SK-N-SH (cell line): ENCODE results near the gene SPOCK1. TPM values are rescaled to one million over a fixed set of nuclear protein-coding genes. Genes with fewer than 3 reads are reported as not detected.

Source experiments
- CTCF ChIA-PET: fragments of 300-600, 350-600 bp; formaldehyde crosslinking; extraction: SDS; loops from one replicate; lab custom pipeline; 2021; lab: Yijun Ruan, JAX
- POLR2A ChIA-PET: fragments of 350-600 bp; sonication (Branson Sonifier 250); formaldehyde crosslinking; extraction: SDS; loops from one replicate; lab custom pipeline; 2020; ENCODE audit warnings: antibody characterized with exemption, inconsistent platforms; lab: Yijun Ruan, JAX
- DNase-seq: peaks from one replicate; pipeline ENCODE4 v3.0.0; 2012
- H2AFZ ChIP-seq: fragments of 200-600 bp; sonication (generic); 2 replicates; pipeline ENCODE4 v1.8.1; 2016; ENCODE audit warnings: antibody characterized with exemption, mild to moderate bottlenecking, low read depth
- H3F3A ChIP-seq: fragments of 200-600 bp; sonication (generic); replicated peaks from 2 replicates; pipeline ENCODE3; 2016; ENCODE audit warnings: antibody characterized with exemption, mild to moderate bottlenecking; ENCODE audit not compliant: insufficient read depth
- H3K27ac ChIP-seq, 2 experiments: fragments of 200-500 bp in 1 of 2; fragments of 200-600 bp in 1 of 2; sonication (Bioruptor generic) in 1 of 2; sonication (generic), shearing (Covaris generic) in 1 of 2; 2 replicates each; pipeline versions ENCODE4 v1.5.1 to v1.6.1; 2014 to 2016; ENCODE audit warnings: low read depth in 2 of 2, inconsistent platforms in 1 of 2, low read length in 1 of 2, mild to moderate bottlenecking in 1 of 2, mixed read lengths in 1 of 2
- H3K27me3 ChIP-seq: fragments of 200-600 bp; sonication (generic), shearing (Covaris generic); 2 replicates; pipeline ENCODE4 v1.6.1; 2016; ENCODE audit warnings: mixed run types; ENCODE audit not compliant: insufficient read depth
- H3K36me3 ChIP-seq, 2 experiments: fragments of 200-500 bp in 1 of 2; fragments of 200-600 bp in 1 of 2; sonication (Bioruptor generic) in 1 of 2; sonication (generic) in 1 of 2; replicated peaks in 1 of 2; 2 replicates each; pipeline versions ENCODE3 to v1.5.1; 2014 to 2016; ENCODE audit warnings: low read length in 1 of 2, mild to moderate bottlenecking in 1 of 2; ENCODE audit not compliant: insufficient read depth in 2 of 2, control insufficient read depth in 1 of 2
- H3K4me1 ChIP-seq, 2 experiments: fragments of 200-500 bp in 1 of 2; fragments of 200-600 bp in 1 of 2; sonication (Bioruptor generic) in 1 of 2; sonication (generic), shearing (Covaris generic) in 1 of 2; 2 replicates each; pipeline versions ENCODE4 v1.5.1 to v1.6.1; 2014 to 2016; ENCODE audit warnings: low read depth in 1 of 2, low read length in 1 of 2, mixed run types in 1 of 2; ENCODE audit not compliant: insufficient read depth in 2 of 2, control insufficient read depth in 1 of 2
- H3K4me2 ChIP-seq: fragments of 200-600 bp; sonication (generic), shearing (Covaris generic); 2 replicates; pipeline ENCODE4 v1.6.1; 2017; ENCODE audit warnings: mixed run types
- H3K4me3 ChIP-seq, 2 experiments: fragments of 200-500 bp in 1 of 2; fragments of 200-600 bp in 1 of 2; sonication (Bioruptor generic) in 1 of 2; sonication (generic), shearing (Covaris generic) in 1 of 2; 2 replicates each; pipeline versions ENCODE4 v1.5.1 to v1.8.1; 2014 to 2016; ENCODE audit warnings: low read depth in 2 of 2, inconsistent platforms in 1 of 2, low read length in 1 of 2, mild to moderate bottlenecking in 1 of 2, mixed read lengths in 1 of 2, moderate library complexity in 1 of 2
- H3K79me2 ChIP-seq: fragments of 200-600 bp; sonication (generic); 2 replicates; pipeline ENCODE4 v1.8.1; 2017; ENCODE audit warnings: mild to moderate bottlenecking; ENCODE audit not compliant: insufficient read depth
- H3K9ac ChIP-seq: fragments of 200-600 bp; sonication (generic); 2 replicates; pipeline ENCODE4 v1.6.1; 2017; ENCODE audit warnings: mixed run types
- H3K9me2 ChIP-seq: fragments of 200-600 bp; sonication (generic); 2 replicates; pipeline ENCODE4 v1.6.1; 2017; ENCODE audit warnings: mixed run types
- H3K9me3 ChIP-seq: fragments of 200-600 bp; sonication (generic); 2 replicates; pipeline ENCODE4 v1.6.1; 2017; ENCODE audit warnings: mixed run types, mild to moderate bottlenecking, moderate library complexity
- H4K20me1 ChIP-seq: fragments of 200-600 bp; sonication (generic); 2 replicates; pipeline ENCODE4 v1.6.1; 2017; ENCODE audit warnings: mild to moderate bottlenecking, mixed run types; ENCODE audit not compliant: insufficient read depth
- EZH2phosphoT487 ChIP-seq: fragments of 200-600 bp; sonication (generic); IDR thresholded peaks from 2 replicates; pipeline ENCODE4 v1.6.1; 2017; ENCODE audit warnings: low read depth, mixed run types, mild to moderate bottlenecking, antibody characterized with exemption, moderate library complexity, borderline replicate concordance
- FOXJ3 ChIP-seq: sonication (generic); formaldehyde crosslinking; IDR thresholded peaks from 2 replicates; pipeline ENCODE4 v1.5.1; 2020; ENCODE audit warnings: mild to moderate bottlenecking, missing genetic modification reagents
- FOXM1 ChIP-seq: IDR thresholded peaks from 2 replicates; pipeline ENCODE4 v1.4.0; 2012; ENCODE audit warnings: low read depth, mild to moderate bottlenecking
- MXI1 ChIP-seq: IDR thresholded peaks from 2 replicates; pipeline ENCODE4 v1.6.1; 2012; ENCODE audit warnings: mild to moderate bottlenecking, low read depth, low read length, improper control_type of control experiment
- NFIC ChIP-seq: IDR thresholded peaks from 2 replicates; pipeline ENCODE4 v1.4.0; 2012; ENCODE audit warnings: borderline replicate concordance
- NRF1 ChIP-seq: IDR thresholded peaks from 2 replicates; pipeline ENCODE4 v1.6.1; 2012; ENCODE audit warnings: low read depth, mild to moderate bottlenecking, low read length
- RAD21 ChIP-seq: IDR thresholded peaks from 2 replicates; pipeline ENCODE4 v1.6.1; 2012; ENCODE audit warnings: mild to moderate bottlenecking, low read length
- RFX5 ChIP-seq: IDR thresholded peaks from 2 replicates; pipeline ENCODE4 v1.6.1; 2012; ENCODE audit warnings: mild to moderate bottlenecking, improper control_type of control experiment, low read length
- SMC3 ChIP-seq: IDR thresholded peaks from 2 replicates; pipeline ENCODE4 v1.6.1; 2012; ENCODE audit warnings: low read depth, low read length, improper control_type of control experiment
- TAF1 ChIP-seq: IDR thresholded peaks from 2 replicates; pipeline ENCODE4 v1.6.1; 2012; ENCODE audit warnings: low read depth, mild to moderate bottlenecking, low read length, moderate library complexity, borderline replicate concordance
- TEAD4 ChIP-seq: IDR thresholded peaks from 2 replicates; pipeline ENCODE4 v1.4.0; 2012; ENCODE audit warnings: mild to moderate bottlenecking, borderline replicate concordance; ENCODE audit not compliant: insufficient read depth
- YY1 ChIP-seq: IDR thresholded peaks from 2 replicates; pipeline ENCODE4 v1.4.0; 2012; ENCODE audit warnings: low read depth, mild to moderate bottlenecking
- WGBS: methylation state at CpG from one replicate; pipeline ENCODE4 v1.1.6; 2017; ENCODE audit warnings: low lambda C conversion rate; 5-methylcytosine and 5-hydroxymethylcytosine counted together
- polyA plus RNA-seq, 3 experiments: library from polyadenylated mRNA; depleted of rRNA; stranded (reverse); fragments of >200 nt; gene quantifications; 2 replicates each; pipeline ENCODE4 v1.2.3, GENCODE V29; 2012
- TF ChIP-seq, protein P1 (sequence below): IDR thresholded peaks from 2 replicates; pipeline ENCODE4 v1.6.1; 2012; ENCODE audit warnings: mild to moderate bottlenecking, low read depth, low read length, moderate library complexity
- TF ChIP-seq, protein P2 (sequence below): fragments of 150-350 bp; IDR thresholded peaks from 2 replicates; pipeline ENCODE4 v1.6.1; 2017; ENCODE audit warnings: antibody characterized with exemption, low read length, low read depth, borderline replicate concordance
- TF ChIP-seq, protein P3 (sequence below): fragments of 150-350 bp; IDR thresholded peaks from 2 replicates; pipeline ENCODE4 v1.6.1; 2016; ENCODE audit warnings: mild to moderate bottlenecking, low read depth, low read length
- TF ChIP-seq, protein P4 (sequence below): IDR thresholded peaks from 2 replicates; pipeline ENCODE4 v1.4.0; 2012; ENCODE audit warnings: low read depth, borderline replicate concordance

Gene SPOCK1
- polyA plus RNA-seq, 1 of the 3 experiments (the other 2 are of a cell fraction), result 11.3 TPM

DNA sequence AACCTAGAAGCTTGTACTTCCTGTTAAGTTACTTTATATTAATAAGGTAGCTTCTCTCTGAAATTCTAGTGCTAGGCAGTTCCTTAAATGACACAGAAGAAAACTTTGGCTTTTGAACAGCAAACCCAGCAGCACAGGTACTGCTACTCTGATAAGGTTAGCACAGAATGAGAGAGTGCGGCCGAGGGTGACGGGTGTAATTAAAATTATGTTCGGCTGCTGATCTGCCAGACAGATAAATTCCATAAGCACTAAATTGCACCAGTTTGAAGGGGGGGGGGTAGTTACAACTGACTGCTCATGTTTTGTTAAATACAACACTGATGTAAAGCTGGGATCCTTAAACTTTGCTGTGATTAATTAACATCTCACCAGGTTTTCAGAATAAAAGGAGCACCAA is 475.1 kb downstream of the SPOCK1 start (continued):
- TF ChIP-seq, protein P1, sequence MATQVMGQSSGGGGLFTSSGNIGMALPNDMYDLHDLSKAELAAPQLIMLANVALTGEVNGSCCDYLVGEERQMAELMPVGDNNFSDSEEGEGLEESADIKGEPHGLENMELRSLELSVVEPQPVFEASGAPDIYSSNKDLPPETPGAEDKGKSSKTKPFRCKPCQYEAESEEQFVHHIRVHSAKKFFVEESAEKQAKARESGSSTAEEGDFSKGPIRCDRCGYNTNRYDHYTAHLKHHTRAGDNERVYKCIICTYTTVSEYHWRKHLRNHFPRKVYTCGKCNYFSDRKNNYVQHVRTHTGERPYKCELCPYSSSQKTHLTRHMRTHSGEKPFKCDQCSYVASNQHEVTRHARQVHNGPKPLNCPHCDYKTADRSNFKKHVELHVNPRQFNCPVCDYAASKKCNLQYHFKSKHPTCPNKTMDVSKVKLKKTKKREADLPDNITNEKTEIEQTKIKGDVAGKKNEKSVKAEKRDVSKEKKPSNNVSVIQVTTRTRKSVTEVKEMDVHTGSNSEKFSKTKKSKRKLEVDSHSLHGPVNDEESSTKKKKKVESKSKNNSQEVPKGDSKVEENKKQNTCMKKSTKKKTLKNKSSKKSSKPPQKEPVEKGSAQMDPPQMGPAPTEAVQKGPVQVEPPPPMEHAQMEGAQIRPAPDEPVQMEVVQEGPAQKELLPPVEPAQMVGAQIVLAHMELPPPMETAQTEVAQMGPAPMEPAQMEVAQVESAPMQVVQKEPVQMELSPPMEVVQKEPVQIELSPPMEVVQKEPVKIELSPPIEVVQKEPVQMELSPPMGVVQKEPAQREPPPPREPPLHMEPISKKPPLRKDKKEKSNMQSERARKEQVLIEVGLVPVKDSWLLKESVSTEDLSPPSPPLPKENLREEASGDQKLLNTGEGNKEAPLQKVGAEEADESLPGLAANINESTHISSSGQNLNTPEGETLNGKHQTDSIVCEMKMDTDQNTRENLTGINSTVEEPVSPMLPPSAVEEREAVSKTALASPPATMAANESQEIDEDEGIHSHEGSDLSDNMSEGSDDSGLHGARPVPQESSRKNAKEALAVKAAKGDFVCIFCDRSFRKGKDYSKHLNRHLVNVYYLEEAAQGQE, result no peak
- TF ChIP-seq SMC3, result no peak
- TF ChIP-seq FOXM1, result no peak
- no peak for TF ChIP-seq YY1
- TF ChIP-seq TAF1, result no peak
- TF ChIP-seq, protein P2, sequence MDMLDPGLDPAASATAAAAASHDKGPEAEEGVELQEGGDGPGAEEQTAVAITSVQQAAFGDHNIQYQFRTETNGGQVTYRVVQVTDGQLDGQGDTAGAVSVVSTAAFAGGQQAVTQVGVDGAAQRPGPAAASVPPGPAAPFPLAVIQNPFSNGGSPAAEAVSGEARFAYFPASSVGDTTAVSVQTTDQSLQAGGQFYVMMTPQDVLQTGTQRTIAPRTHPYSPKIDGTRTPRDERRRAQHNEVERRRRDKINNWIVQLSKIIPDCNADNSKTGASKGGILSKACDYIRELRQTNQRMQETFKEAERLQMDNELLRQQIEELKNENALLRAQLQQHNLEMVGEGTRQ, result no peak
- no peak for TF ChIP-seq RAD21
- no peak for TF ChIP-seq TEAD4
- no peak for TF ChIP-seq FOXJ3 (CRISPR knock-in tag)
- TF ChIP-seq RFX5, result no peak

DNA sequence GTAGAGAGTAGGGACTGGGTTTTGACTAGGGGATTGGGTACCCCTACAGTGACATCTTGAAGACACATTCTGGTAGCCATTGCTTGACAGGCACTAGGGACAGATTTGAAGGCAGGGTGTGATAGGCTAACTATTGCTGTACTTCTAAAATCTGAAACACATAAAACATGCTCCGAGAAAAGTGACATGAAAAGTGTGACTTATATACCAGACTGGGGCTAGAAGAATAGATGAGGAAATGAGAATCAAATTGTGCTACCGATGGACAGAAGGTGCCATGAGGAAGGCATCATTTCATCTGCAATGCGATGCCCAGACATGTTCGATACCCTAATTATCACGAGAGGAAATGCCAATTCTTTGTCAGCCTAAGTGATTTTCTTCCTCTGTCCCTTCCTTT is 475.8 kb downstream of the SPOCK1 start:
- no peaks in the 10 kb centered on the region for H3K79me2 ChIP-seq
- no peaks in the 10 kb centered on the region for H3K9me2 ChIP-seq
- H3K4me3 ChIP-seq, result no peak overlapping the region
- H3K9me3 ChIP-seq, result no peaks in the 10 kb centered on the region
- H3K9ac ChIP-seq, result no peak overlapping the region
- ChIA-PET POLR2A (no interaction called here), CTCF (interaction anchor here (0.9 kb wide), 1 partner anchor 35 kb away, joined by 3 read pairs; no protein-coding TSS in a partner anchor)
- no peak for TF ChIP-seq EZH2phosphoT487
- TF ChIP-seq, protein P3, sequence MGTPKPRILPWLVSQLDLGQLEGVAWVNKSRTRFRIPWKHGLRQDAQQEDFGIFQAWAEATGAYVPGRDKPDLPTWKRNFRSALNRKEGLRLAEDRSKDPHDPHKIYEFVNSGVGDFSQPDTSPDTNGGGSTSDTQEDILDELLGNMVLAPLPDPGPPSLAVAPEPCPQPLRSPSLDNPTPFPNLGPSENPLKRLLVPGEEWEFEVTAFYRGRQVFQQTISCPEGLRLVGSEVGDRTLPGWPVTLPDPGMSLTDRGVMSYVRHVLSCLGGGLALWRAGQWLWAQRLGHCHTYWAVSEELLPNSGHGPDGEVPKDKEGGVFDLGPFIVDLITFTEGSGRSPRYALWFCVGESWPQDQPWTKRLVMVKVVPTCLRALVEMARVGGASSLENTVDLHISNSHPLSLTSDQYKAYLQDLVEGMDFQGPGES, result no peak
- TF ChIP-seq, protein P1, result no peak
- TF ChIP-seq NRF1, result no peak
- no peak for TF ChIP-seq MXI1
- TF ChIP-seq, protein P4, sequence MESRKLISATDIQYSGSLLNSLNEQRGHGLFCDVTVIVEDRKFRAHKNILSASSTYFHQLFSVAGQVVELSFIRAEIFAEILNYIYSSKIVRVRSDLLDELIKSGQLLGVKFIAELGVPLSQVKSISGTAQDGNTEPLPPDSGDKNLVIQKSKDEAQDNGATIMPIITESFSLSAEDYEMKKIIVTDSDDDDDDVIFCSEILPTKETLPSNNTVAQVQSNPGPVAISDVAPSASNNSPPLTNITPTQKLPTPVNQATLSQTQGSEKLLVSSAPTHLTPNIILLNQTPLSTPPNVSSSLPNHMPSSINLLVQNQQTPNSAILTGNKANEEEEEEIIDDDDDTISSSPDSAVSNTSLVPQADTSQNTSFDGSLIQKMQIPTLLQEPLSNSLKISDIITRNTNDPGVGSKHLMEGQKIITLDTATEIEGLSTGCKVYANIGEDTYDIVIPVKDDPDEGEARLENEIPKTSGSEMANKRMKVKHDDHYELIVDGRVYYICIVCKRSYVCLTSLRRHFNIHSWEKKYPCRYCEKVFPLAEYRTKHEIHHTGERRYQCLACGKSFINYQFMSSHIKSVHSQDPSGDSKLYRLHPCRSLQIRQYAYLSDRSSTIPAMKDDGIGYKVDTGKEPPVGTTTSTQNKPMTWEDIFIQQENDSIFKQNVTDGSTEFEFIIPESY, result no peak
- TF ChIP-seq NFIC, result no peak
- H3K4me1 ChIP-seq, result peaks cover 0 to 2% of the 10 kb centered on the region in 2 experiments; a peak in 2 of 4 replicates
- no peaks in the 10 kb centered on the region for H3K36me3 ChIP-seq
- no peaks in the 10 kb centered on the region for H4K20me1 ChIP-seq
- H2AFZ ChIP-seq, result no peak overlapping the region
- H3K27me3 ChIP-seq, result no peaks in the 10 kb centered on the region
- H3F3A ChIP-seq, result no peaks in the 10 kb centered on the region
- H3K27ac ChIP-seq, result no peak overlapping the region
- WGBS, result 59% methylated on average over 5 of the region's 5 CpGs
- no peak for DNase-seq
- H3K4me2 ChIP-seq, result 0 out of 2 replicates have a peak overlapping the region, but pooled peaks have one; percentile 21
